GM12892 (cell line): ENCODE measurements around the gene TAF11L2. TPM values are rescaled to one million over a fixed set of nuclear protein-coding genes. Genes with fewer than 3 reads are reported as not detected.
"Not testable (repeated sequence)": the region's sequence is repeated elsewhere in the genome, so short reads cannot be mapped to it uniquely, and the experiment has no call there.

Experiments used
- DNase-seq: peaks from one replicate; pipeline ENCODE4 v3.0.0; 2011; ENCODE audit not compliant: insufficient read length
- FAIRE-seq: peaks from 2 replicates; lab custom pipeline; 2011; peaks lifted over from hg19 to GRCh38; lab: Jason Lieb, UNC
- POLR2A ChIP-seq: IDR thresholded peaks from 2 replicates; pipeline ENCODE4 v1.6.1; 2011; ENCODE audit warnings: low read depth, low read length, control low read depth
- POLR2AphosphoS5 ChIP-seq: IDR thresholded peaks from 2 replicates; pipeline ENCODE4 v1.6.1; 2011; ENCODE audit warnings: low read depth, low read length, control low read depth
- TAF1 ChIP-seq: IDR thresholded peaks from 2 replicates; pipeline ENCODE4 v1.6.1; 2011; ENCODE audit warnings: low read depth, mild to moderate bottlenecking, control low read depth, low read length, borderline replicate concordance
- polyA plus RNA-seq: library from polyadenylated mRNA; unstranded; fragments of >200 nt; gene quantifications from one replicate; pipeline ENCODE4 v1.2.1, GENCODE V29; 2012; ENCODE audit warnings: missing spikeins, inconsistent platforms; ENCODE audit not compliant: missing spikeins

Gene TAF11L2
- polyA plus RNA-seq = not detected

DNA sequence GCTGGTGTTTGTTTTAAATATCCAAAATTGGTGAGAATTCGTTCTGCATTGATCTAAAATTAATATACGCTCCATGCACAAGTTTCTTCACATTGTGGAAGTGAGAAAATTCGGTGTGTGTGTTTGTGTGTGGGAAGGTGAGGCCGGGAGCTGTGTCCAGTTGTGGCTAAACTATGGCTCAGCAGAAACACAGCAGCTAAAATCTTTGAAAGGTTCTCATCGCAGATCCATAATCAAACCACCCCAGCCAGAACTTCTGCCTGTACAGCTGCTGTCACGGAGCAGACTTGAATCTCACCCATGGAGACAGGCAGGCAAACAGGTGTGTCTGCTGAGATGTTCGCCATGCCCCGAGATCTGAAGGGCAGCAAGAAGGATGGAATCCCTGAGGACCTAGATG, at the start of gene TAF11L2:
Gene TAF11L2 (plus strand): TSS at position 301 of the 400 bp plus-strand sequence.
- not testable (repeated sequence) for DNase-seq, FAIRE-seq

GRCh38 chr5:17448877-17449276, 49.2 kb upstream of the TAF11L2 start:
- TF ChIP-seq POLR2A (no peak), POLR2AphosphoS5 (no peak), TAF1 (no peak)
- FAIRE-seq = no peak

GRCh38 chr5:17452936-17453335, 45.1 kb upstream of the TAF11L2 start:
- DNase-seq = no peak
- no peak for TF ChIP-seq TAF1
- TF ChIP-seq POLR2AphosphoS5 = no peak
- TF ChIP-seq POLR2A = no peak
- FAIRE-seq = no peak

More at GRCh38 chr5:17448877-17449276, 49.2 kb upstream of the TAF11L2 start:
- no peak for DNase-seq

GRCh38 chr5:17455942-17456341, 42.1 kb upstream of the TAF11L2 start:
- TF ChIP-seq POLR2A (no peak), TAF1 (no peak), POLR2AphosphoS5 (no peak)
- DNase-seq (no peak), FAIRE-seq (no peak)

- no peak for TF ChIP-seq POLR2AphosphoS5
- no peak for TF ChIP-seq TAF1
- no peak for TF ChIP-seq POLR2A
- FAIRE-seq = no peak
- DNase-seq = no peak
Observed at GRCh38 chr5:17461793-17462192, 36.2 kb upstream of the TAF11L2 start.

DNA sequence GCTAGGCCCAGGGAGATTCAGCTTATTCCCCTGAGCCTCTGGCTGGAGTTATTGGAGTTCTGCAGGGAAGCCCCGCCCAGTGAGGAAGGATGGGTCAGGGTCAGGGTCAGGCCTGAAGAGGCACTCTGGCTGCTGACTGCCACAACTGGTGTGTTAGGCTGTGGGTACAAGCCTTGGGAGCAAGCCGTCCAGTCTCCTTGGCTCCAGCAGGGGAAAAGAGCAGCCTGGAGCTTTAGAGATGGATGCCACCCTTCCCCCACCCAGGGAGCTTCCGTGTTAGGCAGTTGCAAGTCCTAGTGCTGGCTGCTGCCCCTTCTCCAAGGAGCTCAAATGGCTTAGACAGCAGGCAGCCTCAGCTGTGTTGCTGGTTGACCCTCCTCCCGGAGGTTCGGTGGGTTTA, 34.4 kb upstream of the TAF11L2 start:
- DNase-seq (no peak), FAIRE-seq (no peak)

DNA sequence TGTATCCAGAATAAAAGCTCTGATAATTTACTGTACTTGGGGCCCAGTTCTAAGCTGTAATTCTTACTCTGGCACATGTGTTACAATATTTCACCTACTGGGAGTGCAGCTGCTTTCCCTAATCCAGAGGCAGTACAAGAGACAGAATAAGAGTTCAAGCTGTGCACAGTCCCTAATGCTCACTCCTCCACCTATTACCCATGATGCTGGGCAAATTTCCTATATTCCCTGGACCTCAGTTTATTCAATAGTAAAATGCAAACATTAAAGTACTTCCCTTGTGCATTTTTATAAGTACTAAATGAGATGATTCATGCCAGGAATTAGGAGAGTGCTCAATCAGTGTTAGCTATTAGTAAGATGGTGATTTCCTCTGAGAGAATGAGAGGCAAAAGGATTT, 28.0 kb upstream of the TAF11L2 start:
- DNase-seq = no peak
- TF ChIP-seq POLR2AphosphoS5 (no peak), POLR2A (no peak), TAF1 (no peak)
- no peak for FAIRE-seq

More for the DNA sequence above, 34.4 kb upstream of the TAF11L2 start:
- TF ChIP-seq POLR2AphosphoS5 = no peak
- no peak for TF ChIP-seq TAF1

GRCh38 chr5:17475064-17475463, 23.0 kb upstream of the TAF11L2 start:
- FAIRE-seq, DNase-seq: not testable (repeated sequence)

- no peak for DNase-seq
- no peak for TF ChIP-seq TAF1
- TF ChIP-seq POLR2AphosphoS5 = no peak
- no peak for TF ChIP-seq POLR2A
- no peak for FAIRE-seq
Observed at GRCh38 chr5:17477043-17477442, 21.0 kb upstream of the TAF11L2 start.

- FAIRE-seq (no peak), DNase-seq (no peak)
- TF ChIP-seq POLR2AphosphoS5 (no peak), POLR2A (no peak), TAF1 (no peak)
Observed at GRCh38 chr5:17477573-17478265, 20.3 kb upstream of the TAF11L2 start.

DNA sequence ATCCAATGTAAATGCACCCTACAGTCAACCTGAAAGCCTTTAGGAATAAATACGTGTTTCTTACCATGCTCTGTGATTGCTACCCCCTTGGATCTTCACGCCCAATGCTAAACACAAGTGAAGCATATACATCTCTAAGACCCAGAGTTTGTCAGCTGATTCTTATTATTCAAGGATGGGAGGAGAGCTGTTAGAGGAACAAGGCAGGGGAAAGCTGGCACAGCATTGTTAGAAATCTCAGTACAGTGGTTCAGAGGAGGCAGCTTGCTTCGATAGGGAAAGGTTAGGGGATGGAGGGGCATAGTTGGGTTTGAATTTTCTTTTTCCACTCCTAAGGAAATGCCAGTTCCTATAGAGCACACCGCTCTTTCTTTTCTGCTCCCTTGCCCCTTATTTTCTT, 16.7 kb upstream of the TAF11L2 start:
- DNase-seq (no peak), FAIRE-seq (no peak)
- TF ChIP-seq POLR2AphosphoS5 = no peak
- no peak for TF ChIP-seq TAF1
- TF ChIP-seq POLR2A = no peak

- no peak for TF ChIP-seq TAF1
- TF ChIP-seq POLR2A = no peak
- no peak for TF ChIP-seq POLR2AphosphoS5
- DNase-seq = no peak
- FAIRE-seq = no peak
Observed at GRCh38 chr5:17482790-17483189, 15.2 kb upstream of the TAF11L2 start.

GRCh38 chr5:17486464-17487173, 11.4 kb upstream of the TAF11L2 start:
- not testable (repeated sequence) for FAIRE-seq, DNase-seq
